Gastrocnemius medialis (tissue), 4 donors: ENCODE measurements around the gene VAMP7. TPM values are rescaled to one million over a fixed set of nuclear protein-coding genes. Genes with fewer than 3 reads are reported as not detected.
A peak's percentile ranks its signal among the peaks of the same experiment; 100 is the strongest.

Source experiments
- ATAC-seq, 2 donors: fragments of 150-250 bp; one replicate each; pipeline ENCODE4 v1.9.1; 2016
- DNase-seq, 2 donors: peaks; one replicate each; pipeline ENCODE4 v3.0.0-alpha.2; 2019
- H3K27ac ChIP-seq, 4 donors: fragments of 200-600 bp; sonication (generic); 1 replicate in 1 of 4; 2 replicates in 3 of 4; pipeline ENCODE4 v1.5.1; 2016 to 2018; ENCODE audit warnings: mild to moderate bottlenecking in 2 of 4, moderate library complexity in 1 of 4
- H3K27me3 ChIP-seq, 3 donors: fragments of 200-600 bp; sonication (generic) in 2 of 3; 1 replicate in 1 of 3; 2 replicates in 2 of 3; pipeline versions ENCODE4 v1.5.1 to v1.6.0; 2016 to 2019; ENCODE audit warnings: mild to moderate bottlenecking in 1 of 3, moderate library complexity in 1 of 3
- H3K36me3 ChIP-seq, 2 donors: fragments of 200-600 bp; sonication (generic) in 1 of 2; one replicate each; pipeline ENCODE4 v1.5.1; 2017 to 2018
- H3K4me1 ChIP-seq, 2 donors: fragments of 200-600 bp; sonication (generic) in 1 of 2; one replicate each; pipeline ENCODE4 v1.5.1; 2016 to 2017; ENCODE audit warnings: mild to moderate bottlenecking in 2 of 2
- H3K4me3 ChIP-seq, 4 donors: fragments of 200-600 bp; sonication (generic) in 3 of 4; 1 replicate in 1 of 4; 2 replicates in 3 of 4; pipeline ENCODE4 v1.5.1; 2016 to 2019; ENCODE audit warnings: mild to moderate bottlenecking in 2 of 4
- H3K9me3 ChIP-seq, 3 donors: fragments of 200-600 bp; sonication (generic) in 2 of 3; 1 replicate in 1 of 3; 2 replicates in 2 of 3; pipeline ENCODE4 v1.5.1; 2016 to 2019
- CTCF ChIP-seq, 5 experiments: fragments of 450-650 bp in 3 of 5; fragments of 200-600 bp in 2 of 5; sonication (generic) in 2 of 5; IDR thresholded peaks in 4 of 5; conservative IDR thresholded peaks in 1 of 5; 1 replicate in 4 of 5; 2 replicates in 1 of 5; pipeline ENCODE4 v1.5.1; 2016 to 2019; ENCODE audit warnings: antibody characterized with exemption in 5 of 5, mild to moderate bottlenecking in 3 of 5, moderate library complexity in 3 of 5
- POLR2A ChIP-seq, 2 donors: fragments of 450-650 bp; IDR thresholded peaks; one replicate each; pipeline ENCODE4 v1.6.1; 2017; ENCODE audit warnings: antibody characterized with exemption in 2 of 2, mild to moderate bottlenecking in 2 of 2, moderate library complexity in 2 of 2
- in situ Hi-C, 4 donors: fragments of 200-750 bp; cut with MboI; loops; one replicate each; pipeline versions ENCODE4 v1.15.0 to v1.8.0; 2017; ENCODE audit warnings: low sequenced_read_pairs in 4 of 4
- intact Hi-C: fragments of 100-400 bp; cut with DNase I; formaldehyde crosslinking; loops from one replicate; pipeline ENCODE4 v1.15.1; 2023; ENCODE audit warnings: low total_unique reads
- total RNA-seq, 4 donors: library from RNA; depleted of rRNA; stranded (reverse); fragments of >200 nt; gene quantifications; one replicate each; pipeline versions ENCODE4 v1.1.0 to v1.2.3, GENCODE V29; 2016

The VAMP7 gene
- total RNA-seq, 4 donors from 2014 or later = 21.6 to 41.4 (median 32.2) TPM

- ATAC-seq = peak in 1 of 2 donors; percentile 86
- intact Hi-C loops = no loop called here
- in situ Hi-C loops = no loop called here
These were observed 5.3 kb downstream of the VAMP7 start for GRCh38 chrX:155886409-155886808.

GRCh38 chrX:155888139-155888538 lies 7.0 kb downstream of the VAMP7 start:
- Histone ChIP-seq H3K9me3 (no peaks in the 10 kb centered on the region), H3K4me1 (peaks cover 14 to 16% of the 10 kb centered on the region in 2 donors), H3K27ac (no peak overlapping the region), H3K27me3 (no peaks in the 10 kb centered on the region), H3K36me3 (no peaks in the 10 kb centered on the region), H3K4me3 (no peak overlapping the region)
- TF ChIP-seq CTCF (IDR thresholded peaks at IDR 0.05 in 4 of 5, conservative IDR thresholded peaks at IDR 0.05 in 1 of 5) (no peak), POLR2A (IDR thresholded peaks at IDR 0.05) (no peak)
- ATAC-seq (peak in 1 of 2 donors; percentile 66), DNase-seq (no peak)
- in situ Hi-C loops (no loop called here), intact Hi-C loops (no loop called here)

More at GRCh38 chrX:155886409-155886808, 5.3 kb downstream of the VAMP7 start:
- DNase-seq = no peak
- TF ChIP-seq POLR2A (IDR thresholded peaks at IDR 0.05) = no peak
- TF ChIP-seq CTCF (IDR thresholded peaks at IDR 0.05 in 4 of 5, conservative IDR thresholded peaks at IDR 0.05 in 1 of 5) = no peak
- peak overlapping the region in 3 of 4 donors; percentile 46 to 63 (median 55) for H3K27ac ChIP-seq
- no peaks in the 10 kb centered on the region for H3K27me3 ChIP-seq
- H3K4me3 ChIP-seq = no peak overlapping the region
- no peaks in the 10 kb centered on the region for H3K36me3 ChIP-seq
- H3K9me3 ChIP-seq = no peaks in the 10 kb centered on the region
- H3K4me1 ChIP-seq = peaks cover 16 to 19% of the 10 kb centered on the region in 2 donors

DNA sequence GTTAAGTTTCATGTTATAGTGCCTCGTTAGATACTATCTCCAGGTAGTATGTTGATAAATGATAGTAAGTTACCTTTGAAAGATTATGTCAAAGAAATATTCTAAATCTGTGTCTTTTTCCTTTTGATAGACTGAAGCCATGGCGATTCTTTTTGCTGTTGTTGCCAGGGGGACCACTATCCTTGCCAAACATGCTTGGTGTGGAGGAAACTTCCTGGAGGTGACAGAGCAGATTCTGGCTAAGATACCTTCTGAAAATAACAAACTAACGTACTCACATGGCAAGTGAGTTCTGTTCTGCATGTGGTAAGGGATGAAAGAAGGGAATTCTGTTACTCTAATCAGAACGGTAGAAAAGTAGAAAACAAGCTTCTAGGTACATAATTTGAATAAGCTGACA lies 8.2 kb downstream of the VAMP7 start:
- TF ChIP-seq CTCF (IDR thresholded peaks at IDR 0.05 in 4 of 5, conservative IDR thresholded peaks at IDR 0.05 in 1 of 5) (no peak), POLR2A (IDR thresholded peaks at IDR 0.05) (no peak)
- Histone ChIP-seq H3K9me3 (no peaks in the 10 kb centered on the region), H3K4me3 (no peak overlapping the region), H3K36me3 (no peaks in the 10 kb centered on the region), H3K27me3 (no peaks in the 10 kb centered on the region), H3K27ac (no peak overlapping the region), H3K4me1 (peaks cover 14 to 16% of the 10 kb centered on the region in 2 donors)
- in situ Hi-C loops (no loop called here), intact Hi-C loops (no loop called here)
- ATAC-seq = no peak
- DNase-seq = no peak

- H3K4me1 ChIP-seq = peaks cover 10 to 14% of the 10 kb centered on the region in 2 donors
- H3K27me3 ChIP-seq = no peaks in the 10 kb centered on the region
- DNase-seq (no peak), ATAC-seq (no peak)
- no peak overlapping the region for H3K27ac ChIP-seq
- no peak overlapping the region for H3K4me3 ChIP-seq
- in situ Hi-C loops (no loop called here), intact Hi-C loops (no loop called here)
- peaks cover 0 to 6% of the 10 kb centered on the region in 2 donors for H3K36me3 ChIP-seq
- no peaks in the 10 kb centered on the region for H3K9me3 ChIP-seq
- TF ChIP-seq CTCF (IDR thresholded peaks at IDR 0.05 in 4 of 5, conservative IDR thresholded peaks at IDR 0.05 in 1 of 5) = no peak
- no peak for TF ChIP-seq POLR2A (IDR thresholded peaks at IDR 0.05)
These were observed 10.5 kb downstream of the VAMP7 start for GRCh38 chrX:155891446-155892210.
